Uterus (tissue), 4 donors: ENCODE data around the gene APOC3. TPM values are rescaled to one million over a fixed set of nuclear protein-coding genes. Genes with fewer than 3 reads are reported as not detected.
A peak's percentile ranks its signal among the peaks of the same experiment; 100 is the strongest.

ENCODE experiments used
- DNase-seq, 2 donors: peaks; one replicate each; pipeline ENCODE4 v3.0.0-alpha.2; 2019 to 2020
- H3K27ac ChIP-seq, 2 donors: fragments of 200-600 bp; sonication (generic); 1 replicate in 1 of 2; 2 replicates in 1 of 2; pipeline ENCODE4 v1.5.1; 2016 to 2018
- H3K27me3 ChIP-seq, 2 donors: fragments of 200-600 bp; sonication (generic); one replicate each; pipeline ENCODE4 v1.5.1; 2018 to 2019; ENCODE audit warnings: control low read depth in 1 of 2
- H3K36me3 ChIP-seq, 2 donors: fragments of 200-600 bp; sonication (generic); one replicate each; pipeline ENCODE4 v1.5.1; 2019; ENCODE audit warnings: control low read depth in 1 of 2
- H3K4me1 ChIP-seq, 2 donors: fragments of 200-600 bp; sonication (generic); one replicate each; pipeline ENCODE4 v1.5.1; 2018 to 2019; ENCODE audit warnings: control low read depth in 1 of 2
- H3K4me3 ChIP-seq, 2 donors: fragments of 200-600 bp; sonication (generic); 1 replicate in 1 of 2; 2 replicates in 1 of 2; pipeline ENCODE4 v1.5.1; 2018 to 2019; ENCODE audit warnings: mild to moderate bottlenecking in 1 of 2
- H3K9me3 ChIP-seq, 2 donors: fragments of 200-600 bp; sonication (generic); one replicate each; pipeline ENCODE4 v1.5.1; 2019; ENCODE audit warnings: control low read depth in 1 of 2
- CTCF ChIP-seq, 4 experiments: fragments of 200-600 bp in 2 of 4; fragments of 450-650 bp in 2 of 4; sonication (generic) in 2 of 4; IDR thresholded peaks; one replicate each; pipeline ENCODE4 v1.5.1; 2016 to 2019; ENCODE audit warnings: antibody characterized with exemption in 4 of 4, mild to moderate bottlenecking in 2 of 4, moderate library complexity in 1 of 4
- POLR2A ChIP-seq, 2 donors: fragments of 450-650 bp; IDR thresholded peaks; one replicate each; pipeline ENCODE4 v1.6.1; 2016; ENCODE audit warnings: antibody characterized with exemption in 2 of 2, mild to moderate bottlenecking in 1 of 2, moderate library complexity in 1 of 2
- intact Hi-C: fragments of 100-400 bp; cut with DNase I; formaldehyde crosslinking; loops from one replicate; pipeline ENCODE4 v1.15.1; 2023; ENCODE audit warnings: low total_unique reads
- total RNA-seq, 4 donors: library from RNA; depleted of rRNA in 3 of 4; stranded (reverse); fragments of >200 nt in 3 of 4; gene quantifications; one replicate each; pipeline versions ENCODE4 v1.1.0 to v1.2.4, GENCODE V29; 2014 to 2023
- donor health status: DM: yes; HTN: yes; CAD: no.

Gene APOC3
- total RNA-seq, 4 donors from 2014 or later, result 1.2 TPM; not detected in 3

GRCh38 chr11:116787786-116788486 is 41.8 kb upstream of the APOC3 start, which contains the start of gene ZPR1:
Gene ZPR1 (minus strand): TSS chr11:116788023. CDS start chr11:116787990, 33 bp downstream.
- intact Hi-C loops, result loop anchor here (10.0 kb wide), 1 partner anchor 317 kb away; no protein-coding TSS in a partner anchor
- peak; percentile 77 to 83 for DNase-seq
- TF ChIP-seq POLR2A (IDR thresholded peaks at IDR 0.05) (peak; percentile 33 to 58), CTCF (IDR thresholded peaks at IDR 0.05) (peak in 1 of 4 experiments; percentile 16)
- Histone ChIP-seq H3K27me3 (no peaks in the 10 kb centered on the region), H3K4me3 (peak within 1 kb of the TSS; percentile 76 to 99), H3K4me1 (peaks cover 7 to 10% of the 10 kb centered on the region in 2 donors), H3K9me3 (no peaks in the 10 kb centered on the region), H3K36me3 (no peaks in the 10 kb centered on the region), H3K27ac (peak within 1 kb of the TSS; percentile 68 to 79)

- DNase-seq, result no peak
- H3K4me1 ChIP-seq, result peaks cover 7 to 10% of the 10 kb centered on the region in 2 donors
- no peaks in the 10 kb centered on the region for H3K9me3 ChIP-seq
- no peaks in the 10 kb centered on the region for H3K36me3 ChIP-seq
- peak overlapping the region; percentile 68 to 79 for H3K27ac ChIP-seq
- peak overlapping the region; percentile 76 to 99 for H3K4me3 ChIP-seq
- no peaks in the 10 kb centered on the region for H3K27me3 ChIP-seq
- no peak for TF ChIP-seq CTCF (IDR thresholded peaks at IDR 0.05)
- intact Hi-C loops, result loop anchor here (10.0 kb wide), 1 partner anchor 316 kb away; no protein-coding TSS in a partner anchor
Measured at GRCh38 chr11:116788534-116788933, 41.2 kb upstream of the APOC3 start.

GRCh38 chr11:116788975-116789374 is 40.7 kb upstream of the APOC3 start:
- DNase-seq, result no peak
- intact Hi-C loops, result loop anchor here (10.0 kb wide), 1 partner anchor 316 kb away; no protein-coding TSS in a partner anchor
- H3K36me3 ChIP-seq, result no peaks in the 10 kb centered on the region
- TF ChIP-seq POLR2A (IDR thresholded peaks at IDR 0.05) (no peak), CTCF (IDR thresholded peaks at IDR 0.05) (no peak)
- no peak overlapping the region for H3K4me3 ChIP-seq
- no peak overlapping the region for H3K27ac ChIP-seq
- H3K4me1 ChIP-seq, result peaks cover 7 to 10% of the 10 kb centered on the region in 2 donors
- no peaks in the 10 kb centered on the region for H3K9me3 ChIP-seq
- no peaks in the 10 kb centered on the region for H3K27me3 ChIP-seq

- no peak for TF ChIP-seq CTCF (IDR thresholded peaks at IDR 0.05)
- no peak for TF ChIP-seq POLR2A (IDR thresholded peaks at IDR 0.05)
- Histone ChIP-seq H3K4me1 (peaks cover 7 to 10% of the 10 kb centered on the region in 2 donors), H3K9me3 (no peaks in the 10 kb centered on the region), H3K4me3 (no peak overlapping the region), H3K27me3 (no peaks in the 10 kb centered on the region), H3K36me3 (no peaks in the 10 kb centered on the region), H3K27ac (no peak overlapping the region)
- DNase-seq, result peak in 1 of 2 donors; percentile 16
- intact Hi-C loops, result loop anchor here (10.0 kb wide), 1 partner anchor 434 kb away; no protein-coding TSS in a partner anchor
Measured at GRCh38 chr11:116790167-116791001, 39.3 kb upstream of the APOC3 start.
